DOHH2 (cell line): ENCODE results near the gene CLCNKA.

Experiments
- H3F3A ChIP-seq: fragments of 200-600 bp; sonication (generic), shearing (Covaris generic); 2 replicates; pipeline ENCODE4 v1.6.0; 2016; ENCODE audit warnings: antibody characterized with exemption, mild to moderate bottlenecking; ENCODE audit not compliant: control insufficient read depth, insufficient read depth
- H3K27ac ChIP-seq: fragments of 200-600 bp; sonication (generic); 2 replicates; pipeline ENCODE4 v1.5.1; 2014; ENCODE audit warnings: low read depth, mild to moderate bottlenecking, low read length, moderate library complexity
- H3K27me3 ChIP-seq: fragments of 200-600 bp; sonication (generic); 2 replicates; pipeline ENCODE4 v1.6.1; 2014; ENCODE audit warnings: mild to moderate bottlenecking, low read length, mixed read lengths; ENCODE audit not compliant: control insufficient read depth
- H3K36me3 ChIP-seq: fragments of 200-600 bp; sonication (generic); 2 replicates; pipeline ENCODE4 v1.6.1; 2014; ENCODE audit warnings: mild to moderate bottlenecking, low read length, moderate library complexity, mixed read lengths; ENCODE audit not compliant: control insufficient read depth
- H3K4me1 ChIP-seq: fragments of 200-600 bp; sonication (generic); 2 replicates; pipeline ENCODE4 v1.6.1; 2014; ENCODE audit warnings: mild to moderate bottlenecking, low read length, mixed read lengths; ENCODE audit not compliant: control insufficient read depth
- H3K4me2 ChIP-seq: fragments of 200-600 bp; sonication (generic); 2 replicates; pipeline ENCODE4 v1.6.0; 2014; ENCODE audit warnings: mild to moderate bottlenecking, low read length, moderate library complexity
- H3K4me3 ChIP-seq: fragments of 200-600 bp; sonication (generic); 2 replicates; pipeline ENCODE4 v1.5.1; 2014; ENCODE audit warnings: mild to moderate bottlenecking, low read length, mixed read lengths
- H3K79me2 ChIP-seq: fragments of 200-600 bp; sonication (generic); 2 replicates; pipeline ENCODE4 v1.6.1; 2014; ENCODE audit warnings: mild to moderate bottlenecking, low read length, mixed read lengths; ENCODE audit not compliant: control insufficient read depth
- H3K9me2 ChIP-seq: fragments of 200-600 bp; sonication (generic); replicated peaks from 2 replicates; pipeline ENCODE4 v1.6.1; 2014; ENCODE audit warnings: mild to moderate bottlenecking, low read length, mixed read lengths; ENCODE audit not compliant: control insufficient read depth
- H3K9me3 ChIP-seq: fragments of 200-600 bp; sonication (generic); 2 replicates; pipeline ENCODE4 v1.6.1; 2014; ENCODE audit warnings: antibody characterized with exemption, low read length, mixed read lengths; ENCODE audit not compliant: control insufficient read depth, insufficient read depth
- H4K20me1 ChIP-seq: fragments of 200-600 bp; sonication (generic); 2 replicates; pipeline ENCODE4 v1.6.0; 2014; ENCODE audit warnings: low read depth, mild to moderate bottlenecking, antibody characterized with exemption, low read length, moderate library complexity; ENCODE audit not compliant: control insufficient read depth, insufficient read depth
- EZH2phosphoT487 ChIP-seq: fragments of 200-600 bp; sonication (generic); IDR thresholded peaks from 2 replicates; pipeline ENCODE4 v1.6.1; 2017; ENCODE audit warnings: borderline replicate concordance, mild to moderate bottlenecking, antibody characterized with exemption, low read length, moderate library complexity, mixed read lengths
- TF ChIP-seq, protein P1 (sequence below): fragments of 200-600 bp; sonication (generic); IDR thresholded peaks from one replicate; pipeline ENCODE4 v1.5.1; 2014; ENCODE audit warnings: antibody characterized with exemption, mild to moderate bottlenecking, low read depth, low read length; ENCODE audit not compliant: poor library complexity, severe bottlenecking

Gene CLCNKA

DNA sequence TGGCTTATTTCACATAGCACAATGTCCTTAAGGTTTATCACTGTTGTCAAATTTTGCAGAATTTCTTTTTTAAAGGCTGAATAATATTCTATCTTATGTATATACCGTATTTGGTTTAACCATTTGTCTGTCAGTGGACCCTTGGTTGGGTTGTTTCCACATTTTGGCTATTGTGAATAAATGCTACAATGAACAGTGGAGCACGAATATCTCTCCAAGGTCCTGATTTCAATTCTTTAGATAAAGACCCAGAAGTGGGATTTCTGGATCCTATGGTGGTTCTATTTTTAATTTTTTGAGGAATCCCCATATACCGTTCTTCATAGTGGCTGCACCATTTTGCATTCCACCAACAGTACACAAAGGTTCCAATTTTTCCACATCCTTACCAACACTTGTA, 40.2 kb upstream of the CLCNKA start:
- no peaks in the 10 kb centered on the region for H3F3A ChIP-seq
- no peak overlapping the region for H3K27ac ChIP-seq
- no peaks in the 10 kb centered on the region for H3K79me2 ChIP-seq
- H3K4me3 ChIP-seq, result no peak overlapping the region
- no peaks in the 10 kb centered on the region for H4K20me1 ChIP-seq
- H3K27me3 ChIP-seq, result peaks cover 7% of the 10 kb centered on the region
- H3K4me1 ChIP-seq, result peaks cover 1% of the 10 kb centered on the region
- H3K9me3 ChIP-seq, result no peaks in the 10 kb centered on the region; the same call in 1 of the 2 replicates
- no peaks in the 10 kb centered on the region for H3K9me2 ChIP-seq
- H3K4me2 ChIP-seq, result no peak overlapping the region
- no peaks in the 10 kb centered on the region for H3K36me3 ChIP-seq
- no peak for TF ChIP-seq EZH2phosphoT487
- TF ChIP-seq, protein P1, sequence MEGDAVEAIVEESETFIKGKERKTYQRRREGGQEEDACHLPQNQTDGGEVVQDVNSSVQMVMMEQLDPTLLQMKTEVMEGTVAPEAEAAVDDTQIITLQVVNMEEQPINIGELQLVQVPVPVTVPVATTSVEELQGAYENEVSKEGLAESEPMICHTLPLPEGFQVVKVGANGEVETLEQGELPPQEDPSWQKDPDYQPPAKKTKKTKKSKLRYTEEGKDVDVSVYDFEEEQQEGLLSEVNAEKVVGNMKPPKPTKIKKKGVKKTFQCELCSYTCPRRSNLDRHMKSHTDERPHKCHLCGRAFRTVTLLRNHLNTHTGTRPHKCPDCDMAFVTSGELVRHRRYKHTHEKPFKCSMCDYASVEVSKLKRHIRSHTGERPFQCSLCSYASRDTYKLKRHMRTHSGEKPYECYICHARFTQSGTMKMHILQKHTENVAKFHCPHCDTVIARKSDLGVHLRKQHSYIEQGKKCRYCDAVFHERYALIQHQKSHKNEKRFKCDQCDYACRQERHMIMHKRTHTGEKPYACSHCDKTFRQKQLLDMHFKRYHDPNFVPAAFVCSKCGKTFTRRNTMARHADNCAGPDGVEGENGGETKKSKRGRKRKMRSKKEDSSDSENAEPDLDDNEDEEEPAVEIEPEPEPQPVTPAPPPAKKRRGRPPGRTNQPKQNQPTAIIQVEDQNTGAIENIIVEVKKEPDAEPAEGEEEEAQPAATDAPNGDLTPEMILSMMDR, result no peak

DNA sequence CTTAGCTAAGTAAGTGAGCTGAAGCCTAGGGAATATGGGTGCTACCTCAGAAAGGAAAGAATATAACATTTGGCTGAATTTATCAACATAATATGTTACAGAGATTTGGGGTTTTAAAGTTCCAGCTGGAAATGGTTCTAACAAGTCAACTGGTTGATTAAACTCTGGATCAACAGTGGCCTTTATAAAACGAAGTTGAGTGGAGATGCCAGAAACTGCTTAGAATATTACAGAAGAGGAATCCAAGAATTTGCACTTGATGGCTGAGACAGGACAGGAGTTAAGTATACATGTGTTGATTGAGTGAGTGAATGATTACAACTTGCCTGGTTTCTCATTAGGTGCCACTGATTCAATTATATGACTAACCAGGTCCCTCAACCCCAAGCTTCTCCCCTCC, 38.6 kb upstream of the CLCNKA start:
- Histone ChIP-seq H3K4me3 (no peak overlapping the region), H3K36me3 (no peaks in the 10 kb centered on the region), H3F3A (no peaks in the 10 kb centered on the region), H3K4me1 (no peaks in the 10 kb centered on the region), H3K27ac (no peak overlapping the region), H3K9me2 (no peaks in the 10 kb centered on the region), H3K9me3 (no peaks in the 10 kb centered on the region; the same call in 1 of the 2 replicates), H3K79me2 (no peaks in the 10 kb centered on the region), H3K4me2 (no peak overlapping the region), H4K20me1 (no peaks in the 10 kb centered on the region), H3K27me3 (peaks cover 7% of the 10 kb centered on the region)
- no peak for TF ChIP-seq EZH2phosphoT487
- TF ChIP-seq, protein P1, result no peak

DNA sequence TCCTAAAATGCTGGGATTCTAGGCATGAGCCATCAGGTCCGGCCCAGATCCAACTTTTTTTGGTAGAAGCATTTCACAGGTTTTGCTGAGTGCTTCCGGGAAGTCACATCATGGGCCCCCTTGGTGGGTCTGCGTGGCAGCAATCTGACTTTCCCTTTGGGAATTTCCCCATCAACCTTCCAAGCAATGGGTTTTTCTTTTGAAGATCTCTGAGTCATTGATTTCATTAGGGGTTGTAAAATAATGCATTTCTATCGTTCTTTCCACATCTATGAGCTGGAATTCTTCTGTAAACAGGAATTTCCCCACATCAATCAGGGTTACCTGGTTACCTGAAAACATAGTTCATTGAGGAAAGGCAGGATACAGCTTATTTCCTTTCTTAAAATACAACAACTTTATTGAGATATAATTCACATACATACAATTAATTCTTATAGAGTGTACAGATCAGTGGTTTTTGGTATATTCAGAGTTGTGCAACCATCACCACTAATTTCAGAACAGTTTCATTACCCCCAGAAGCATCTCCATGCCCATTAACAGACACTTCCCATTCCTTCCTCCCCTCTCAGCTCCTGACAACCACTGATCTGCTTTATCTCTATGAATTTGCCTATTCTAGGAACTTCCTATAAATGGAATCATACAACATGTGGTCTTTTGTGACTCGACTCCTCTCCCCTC, 36.1 kb upstream of the CLCNKA start:
- TF ChIP-seq, protein P1, result no peak
- TF ChIP-seq EZH2phosphoT487, result no peak
- Histone ChIP-seq H3F3A (no peaks in the 10 kb centered on the region), H3K9me3 (no peaks in the 10 kb centered on the region; the same call in 1 of the 2 replicates), H3K36me3 (no peaks in the 10 kb centered on the region), H3K79me2 (no peaks in the 10 kb centered on the region), H3K9me2 (no peaks in the 10 kb centered on the region), H3K4me2 (no peak overlapping the region), H3K27me3 (peaks cover 11% of the 10 kb centered on the region), H3K4me3 (no peak overlapping the region), H3K4me1 (no peaks in the 10 kb centered on the region), H3K27ac (no peak overlapping the region), H4K20me1 (no peaks in the 10 kb centered on the region)
